HEK293T (cell line): ENCODE results near the gene SETMAR.

Source experiments
- ARNT ChIP-seq: fragments of 450-650 bp; IDR thresholded peaks from 2 replicates; pipeline ENCODE4 v1.6.1; 2017; ENCODE audit warnings: mild to moderate bottlenecking
- BHLHE40 ChIP-seq: fragments of 450-650 bp; IDR thresholded peaks from 2 replicates; pipeline ENCODE4 v1.6.1; 2016; ENCODE audit warnings: mild to moderate bottlenecking, moderate library complexity, borderline replicate concordance
- ELF4 ChIP-seq: fragments of 450-650 bp; IDR thresholded peaks from 2 replicates; pipeline ENCODE4 v1.6.1; 2017; ENCODE audit warnings: antibody characterized with exemption
- FOXA1 ChIP-seq: fragments of 450-650 bp; IDR thresholded peaks from 2 replicates; pipeline ENCODE4 v1.6.1; 2016; ENCODE audit warnings: mild to moderate bottlenecking
- FOXK2 ChIP-seq: fragments of 450-650 bp; IDR thresholded peaks from 2 replicates; pipeline ENCODE4 v1.6.1; 2016; ENCODE audit warnings: mild to moderate bottlenecking
- FOXM1 ChIP-seq: fragments of 450-650 bp; IDR thresholded peaks from 2 replicates; pipeline ENCODE4 v1.6.1; 2017; ENCODE audit warnings: mild to moderate bottlenecking, borderline replicate concordance
- HDGF ChIP-seq: fragments of 450-650 bp; IDR thresholded peaks from 2 replicates; pipeline ENCODE4 v1.6.1; 2017; ENCODE audit warnings: antibody characterized with exemption, borderline replicate concordance
- L3MBTL2 ChIP-seq: fragments of 450-650 bp; conservative IDR thresholded peaks from 2 replicates; pipeline ENCODE4 v1.6.1; 2016; ENCODE audit warnings: mild to moderate bottlenecking
- LEF1 ChIP-seq: fragments of 450-650 bp; IDR thresholded peaks from 2 replicates; pipeline ENCODE4 v1.6.1; 2017; ENCODE audit warnings: mild to moderate bottlenecking, borderline replicate concordance
- NFRKB ChIP-seq: fragments of 450-650 bp; IDR thresholded peaks from 2 replicates; pipeline ENCODE4 v1.6.1; 2016; ENCODE audit warnings: mild to moderate bottlenecking, moderate library complexity
- SP1 ChIP-seq: fragments of 450-650 bp; IDR thresholded peaks from 2 replicates; pipeline ENCODE4 v1.6.1; 2017
- TARDBP ChIP-seq: fragments of 450-650 bp; IDR thresholded peaks from 2 replicates; pipeline ENCODE4 v1.6.1; 2016
- ZNF384 ChIP-seq: fragments of 450-650 bp; IDR thresholded peaks from 2 replicates; pipeline ENCODE4 v1.6.1; 2016

- no peak for TF ChIP-seq ELF4
- no peak for TF ChIP-seq TARDBP
- TF ChIP-seq NFRKB = no peak
- no peak for TF ChIP-seq FOXA1
- TF ChIP-seq LEF1 = no peak
- no peak for TF ChIP-seq BHLHE40
- TF ChIP-seq SP1 = no peak
- no peak for TF ChIP-seq ARNT
- TF ChIP-seq FOXM1 = no peak
- no peak for TF ChIP-seq FOXK2
- no peak for TF ChIP-seq HDGF
- TF ChIP-seq ZNF384 = no peak
- no peak for TF ChIP-seq L3MBTL2
Observed at GRCh38 chr3:4290272-4290893, 12.8 kb upstream of the SETMAR start.
